Stimulated activated CD4-positive, alpha-beta T cell treated with anti-CD3 and anti-CD28 coated beads, Interleukin-15, amount 100 ng/mL, for 1 hour (primary cell): ENCODE results near the gene SAMD4B.

ENCODE experiments used
- DNase-seq, 2 donors: peaks; one replicate each; pipeline ENCODE4 v3.0.0-alpha.2; 2020; ENCODE audit warnings: low read depth in 1 of 2, low spot score in 1 of 2

SAMD4B gene

DNA sequence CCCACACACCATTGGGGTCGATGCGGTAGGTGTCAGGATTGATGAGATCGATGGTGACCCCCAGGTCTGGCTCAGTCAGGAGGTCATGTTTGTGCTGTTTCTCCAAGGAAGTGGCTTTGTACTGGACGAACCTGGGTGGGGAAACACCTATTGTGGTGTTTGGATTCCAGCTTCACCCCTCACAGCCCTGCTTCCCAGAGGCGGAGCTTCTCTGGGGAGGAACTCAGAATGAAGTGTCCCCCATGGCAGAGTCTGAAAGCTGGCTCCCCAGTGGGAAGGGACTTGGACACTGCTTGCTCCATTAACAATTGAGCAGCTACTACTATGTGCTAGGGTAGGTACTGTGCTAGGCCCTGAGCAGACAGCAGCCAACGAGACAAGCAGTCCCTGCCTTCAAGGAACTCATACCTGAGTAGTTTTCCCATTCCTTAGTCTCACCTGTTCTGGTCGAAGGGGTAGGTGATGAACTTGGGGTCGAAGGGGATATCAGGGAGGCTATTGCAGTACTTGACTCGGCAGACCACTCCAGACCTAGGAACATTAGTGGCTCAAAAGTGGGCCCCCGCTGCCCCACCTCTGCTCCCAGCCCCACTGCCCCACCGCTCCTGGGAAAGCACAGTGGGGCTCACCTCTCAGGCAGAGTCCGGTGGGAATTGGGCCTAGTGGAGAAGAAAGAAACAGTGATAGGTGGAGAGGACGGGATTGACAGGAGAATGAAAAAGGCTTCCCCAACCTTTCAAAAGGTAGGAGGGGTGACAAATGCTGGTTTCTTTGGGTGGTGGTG lies 47.6 kb downstream of the SAMD4B start:
- DNase-seq, result no peak

DNA sequence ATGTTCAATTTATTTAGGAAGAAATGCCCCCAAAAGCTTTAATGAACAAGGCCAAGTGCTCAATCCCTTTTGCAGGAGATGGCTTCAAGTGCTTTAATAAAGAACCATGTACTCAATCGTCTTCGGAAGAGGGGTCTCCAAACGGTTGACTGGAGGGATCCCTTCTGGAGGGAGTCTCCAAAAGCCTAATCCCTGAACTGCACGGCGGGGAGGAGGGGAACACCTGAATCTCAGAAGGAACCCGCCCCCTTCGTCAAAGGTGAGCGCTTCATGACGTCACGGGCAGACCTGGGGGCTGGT lies 48.2 kb downstream of the SAMD4B start:
- DNase-seq, result no peak

DNA sequence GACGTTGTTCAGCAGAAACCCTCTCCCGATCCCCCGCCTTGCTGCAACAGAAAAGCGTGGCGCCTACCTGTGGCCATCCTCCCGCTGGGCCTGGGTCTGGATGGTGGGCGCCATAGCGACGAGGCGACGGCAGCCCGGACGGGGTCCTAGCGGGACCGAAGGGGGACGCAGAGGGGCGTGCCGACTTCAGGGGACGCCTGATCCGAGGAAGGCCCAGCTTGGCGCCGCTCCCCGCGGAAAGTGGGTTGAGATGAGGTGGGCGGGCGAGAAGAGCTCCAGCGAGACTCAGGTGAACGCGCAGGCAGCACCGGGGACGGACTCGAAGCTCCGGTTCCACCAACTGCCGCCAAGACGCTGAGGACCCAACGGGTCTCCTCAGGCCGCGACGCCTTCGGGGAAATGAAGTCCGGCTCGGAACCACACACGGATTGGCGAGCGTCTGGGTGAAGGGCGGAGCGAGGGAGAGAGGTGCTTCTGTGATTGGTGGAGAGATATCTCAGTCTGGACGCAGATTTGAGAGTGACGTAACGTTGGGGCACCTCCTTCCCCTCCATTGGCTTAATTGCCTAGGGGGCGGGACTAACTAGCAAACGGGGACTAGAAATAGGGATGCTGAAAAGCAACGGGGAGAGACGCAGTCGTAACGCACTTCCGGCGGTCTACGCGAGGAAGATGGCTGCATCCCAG lies 48.7 kb downstream of the SAMD4B start, which contains the start of the genes MED29 and PAF1:
Gene MED29, plus strand, starts transcription at position 628 of the 687 bp plus-strand sequence. Its CDS starts 45 bp downstream, at position 673.
Gene PAF1, minus strand, starts transcription at position 356 of the 687 bp plus-strand sequence. Its CDS starts 242 bp downstream, at position 114.
- peak; percentile 85 to 92 for DNase-seq

DNA sequence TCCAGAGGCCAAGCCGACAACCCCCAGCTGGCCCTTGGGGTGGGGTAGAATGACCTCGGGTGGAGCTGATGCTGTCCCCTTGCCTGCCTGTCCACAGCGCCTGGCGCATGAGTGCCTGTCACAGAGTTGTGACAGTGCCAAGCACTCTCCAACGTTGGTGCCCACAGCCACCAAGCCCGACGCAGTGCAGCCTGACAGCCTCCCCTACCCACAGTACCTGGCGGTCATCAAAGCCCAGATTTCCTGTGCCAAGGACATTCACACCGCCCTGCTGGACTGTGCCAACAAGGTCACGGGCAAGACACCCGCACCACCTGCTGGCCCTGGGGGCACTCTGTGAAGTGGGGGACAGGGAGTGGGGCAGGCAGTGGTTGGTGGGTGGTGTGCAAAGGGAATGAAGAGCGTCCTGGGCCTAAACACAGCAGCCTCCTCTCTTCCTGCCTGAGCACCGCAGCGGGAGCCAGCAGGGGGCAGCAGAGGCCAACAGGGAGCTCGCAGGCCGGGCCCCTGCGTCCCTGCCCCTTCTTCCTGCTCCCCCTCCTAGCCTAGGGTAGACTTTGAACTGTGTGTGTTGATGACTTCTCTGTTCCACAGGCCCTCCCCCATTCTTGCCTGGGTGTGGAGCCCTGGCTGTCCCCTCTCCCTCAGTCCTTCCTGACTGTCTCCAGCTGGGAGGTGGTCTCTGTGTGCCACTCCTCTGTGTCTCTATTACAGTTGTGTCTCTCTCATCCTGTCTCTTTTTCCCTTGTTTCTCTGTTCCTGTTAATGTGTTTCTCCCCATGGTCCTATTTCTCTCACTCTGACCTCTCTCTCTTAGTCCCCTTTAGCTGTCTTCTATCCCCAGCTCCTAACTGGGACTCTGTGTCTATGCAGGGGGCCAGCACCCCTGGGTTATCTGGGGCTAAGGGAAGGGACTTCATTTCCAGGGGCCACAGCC lies 55.4 kb downstream of the SAMD4B start:
- DNase-seq, result peak; percentile 87 to 94

DNA sequence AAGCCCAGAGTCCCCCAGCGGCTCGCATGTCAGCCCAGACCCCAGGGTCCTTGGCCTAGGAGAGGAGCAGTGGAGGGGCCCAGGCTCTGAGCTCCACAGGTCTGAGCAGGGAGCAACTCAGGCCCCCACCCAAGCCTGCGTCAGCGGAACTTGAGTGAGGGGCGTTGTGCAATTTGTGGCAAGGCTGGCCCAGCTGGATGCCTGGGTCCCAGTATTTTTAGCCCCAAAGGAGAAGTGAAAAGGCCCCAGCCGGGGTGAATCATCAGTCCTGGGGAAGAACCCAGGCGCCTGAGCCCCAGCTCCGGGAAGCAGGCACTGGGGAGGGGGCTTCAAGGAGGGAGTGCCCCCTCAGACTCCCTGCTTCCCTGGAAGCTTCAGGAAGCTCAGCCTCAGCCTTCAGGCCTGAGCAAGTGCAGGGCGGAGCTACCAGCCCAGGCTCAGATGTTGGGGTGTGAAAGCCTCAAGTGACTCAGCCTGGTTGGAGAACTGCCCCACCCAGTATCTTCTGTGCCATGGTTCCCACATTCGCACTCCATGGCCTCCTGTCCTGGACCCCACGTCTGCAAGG lies 56.2 kb downstream of the SAMD4B start:
- no peak for DNase-seq

DNA sequence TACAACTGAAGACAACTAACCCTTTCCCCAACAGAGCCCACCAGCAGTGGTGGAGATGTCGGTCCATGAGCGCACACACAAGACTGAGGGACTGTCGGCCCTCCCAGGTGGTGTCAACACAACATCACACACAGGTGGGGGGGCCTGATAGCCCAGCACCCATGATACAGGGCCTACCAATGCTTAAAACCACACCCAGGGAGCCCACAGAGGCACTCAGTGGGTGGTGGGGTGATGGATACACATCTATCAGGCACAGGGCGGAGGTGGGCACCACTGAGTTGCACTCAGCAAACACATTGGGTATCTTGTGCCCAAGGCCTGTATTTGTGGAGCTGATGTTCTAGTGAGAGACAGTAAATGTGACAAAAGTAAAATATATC lies 57.4 kb downstream of the SAMD4B start:
- no peak for DNase-seq

DNA sequence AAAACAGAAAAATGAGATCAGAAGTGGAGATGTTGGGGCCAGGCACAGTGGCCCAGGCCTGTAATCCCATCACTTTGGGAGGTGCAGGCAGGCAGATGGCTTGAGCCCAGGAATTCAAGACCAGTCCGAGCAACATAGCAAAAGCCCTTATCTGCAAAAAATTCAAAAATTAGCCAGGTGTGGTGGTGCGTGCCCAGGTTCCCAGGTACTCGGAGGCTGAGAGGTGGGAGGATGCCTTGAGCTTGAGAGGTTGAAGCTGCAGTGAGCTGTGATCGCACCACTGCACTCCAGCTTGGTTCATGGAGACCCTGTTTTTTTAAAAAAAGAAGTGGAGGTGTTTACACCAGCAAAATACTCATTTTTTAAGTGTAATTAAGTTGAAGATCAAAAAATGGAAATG lies 57.8 kb downstream of the SAMD4B start:
- no peak for DNase-seq

DNA sequence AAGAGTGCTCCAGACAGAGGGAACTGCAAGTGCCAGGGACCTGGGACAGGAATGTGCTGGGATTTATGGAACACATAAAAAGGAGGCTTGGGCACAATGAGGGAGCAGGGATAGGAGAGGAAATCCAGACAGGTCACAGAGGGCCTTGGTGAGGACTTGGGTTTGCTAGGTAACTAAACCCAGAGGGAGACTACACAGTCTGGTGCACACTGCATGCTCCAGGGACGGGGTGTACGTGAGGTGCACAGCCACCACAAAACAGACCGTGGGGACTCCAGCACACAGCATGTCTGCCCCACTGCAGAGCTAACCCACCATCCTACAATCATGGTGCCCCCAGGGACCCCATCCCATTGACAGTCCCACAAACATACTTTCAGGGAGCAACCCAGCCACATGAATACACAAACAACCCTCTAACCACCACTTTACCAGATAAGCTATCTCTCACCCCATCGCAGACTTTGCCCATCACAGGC lies 58.9 kb downstream of the SAMD4B start:
- DNase-seq, result no peak

DNA sequence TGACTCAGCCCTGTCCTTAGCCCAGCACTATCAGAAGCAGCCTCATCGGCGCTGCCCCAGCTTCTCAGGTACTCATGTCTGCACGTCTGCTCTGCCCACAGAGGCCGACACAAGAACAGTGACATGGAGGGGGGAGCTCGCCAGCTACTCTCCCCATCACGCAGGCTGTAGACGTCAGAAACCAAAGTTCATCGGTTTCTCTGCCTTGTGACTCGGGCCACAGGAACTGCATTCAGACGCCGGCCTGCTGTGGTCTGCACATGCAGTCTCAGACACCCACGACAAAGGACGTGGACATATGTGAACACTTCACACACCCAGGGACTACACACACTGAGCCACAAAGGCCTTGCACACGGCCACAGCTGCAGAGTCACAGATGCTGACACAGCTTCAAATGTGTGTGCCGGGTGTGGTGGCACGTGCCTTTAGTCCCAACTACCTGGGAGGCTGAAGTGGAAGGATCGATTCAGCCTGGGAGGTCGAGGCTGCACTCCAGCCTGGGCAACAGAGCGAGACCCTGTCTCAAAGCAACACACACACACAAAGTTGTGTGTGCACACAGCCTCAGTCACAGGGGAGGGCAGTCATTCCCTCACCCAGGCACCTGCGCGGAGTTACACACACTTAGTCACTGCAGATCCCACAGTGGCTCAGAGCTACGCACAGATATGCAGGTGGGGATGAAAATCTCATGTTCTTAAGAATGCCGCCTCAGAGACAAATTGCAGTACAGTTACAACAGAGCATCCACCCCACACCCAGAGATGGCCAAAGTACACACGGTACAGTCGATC lies 59.5 kb downstream of the SAMD4B start:
- peak; percentile 61 to 75 for DNase-seq

DNA sequence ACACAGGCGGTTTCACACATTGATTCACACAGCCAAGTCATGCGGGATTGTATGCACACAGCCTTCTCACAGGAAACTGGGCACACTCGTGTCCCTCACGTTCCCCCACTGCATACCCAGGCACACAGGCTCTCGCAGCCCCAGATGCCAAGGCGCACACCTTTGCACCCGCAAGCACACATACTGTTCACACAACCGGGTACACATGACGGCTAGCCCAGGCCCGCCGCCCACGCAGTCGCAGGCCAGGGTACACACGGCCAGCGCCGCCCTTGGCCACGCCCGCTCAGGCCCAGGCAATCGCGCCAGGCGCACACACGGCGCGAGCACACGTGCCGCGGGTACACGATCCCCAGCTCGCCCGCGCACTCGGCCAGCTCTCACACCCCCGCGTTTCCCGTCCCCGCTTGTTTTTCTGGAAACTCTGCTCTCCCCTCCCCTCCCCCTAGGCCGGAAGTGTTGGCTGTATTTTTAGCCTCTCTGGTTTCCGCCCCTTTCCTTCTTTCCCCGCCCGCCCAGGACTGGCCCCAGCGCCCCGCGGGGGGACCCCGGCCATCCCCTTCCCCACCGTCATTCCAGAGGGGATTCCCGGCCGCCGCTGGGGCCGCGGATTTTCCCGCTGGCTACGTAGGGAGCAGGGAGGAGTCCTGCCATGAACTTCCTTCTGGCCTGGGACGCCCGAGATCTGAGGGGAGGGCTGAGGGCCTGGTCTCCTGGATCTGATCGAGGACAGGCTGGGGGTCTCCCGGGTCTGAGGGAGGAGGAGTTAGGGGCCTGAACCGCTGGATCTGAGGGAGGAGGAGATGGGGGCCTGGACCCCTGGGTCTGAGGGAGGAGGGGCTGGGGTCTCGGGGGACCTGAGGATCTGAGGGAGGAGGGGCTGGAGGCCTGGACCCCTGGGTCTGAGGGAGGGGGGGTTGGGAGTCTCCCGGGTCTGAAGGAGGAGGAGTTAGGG lies 60.4 kb downstream of the SAMD4B start:
- DNase-seq, result peak; percentile 73 to 78

DNA sequence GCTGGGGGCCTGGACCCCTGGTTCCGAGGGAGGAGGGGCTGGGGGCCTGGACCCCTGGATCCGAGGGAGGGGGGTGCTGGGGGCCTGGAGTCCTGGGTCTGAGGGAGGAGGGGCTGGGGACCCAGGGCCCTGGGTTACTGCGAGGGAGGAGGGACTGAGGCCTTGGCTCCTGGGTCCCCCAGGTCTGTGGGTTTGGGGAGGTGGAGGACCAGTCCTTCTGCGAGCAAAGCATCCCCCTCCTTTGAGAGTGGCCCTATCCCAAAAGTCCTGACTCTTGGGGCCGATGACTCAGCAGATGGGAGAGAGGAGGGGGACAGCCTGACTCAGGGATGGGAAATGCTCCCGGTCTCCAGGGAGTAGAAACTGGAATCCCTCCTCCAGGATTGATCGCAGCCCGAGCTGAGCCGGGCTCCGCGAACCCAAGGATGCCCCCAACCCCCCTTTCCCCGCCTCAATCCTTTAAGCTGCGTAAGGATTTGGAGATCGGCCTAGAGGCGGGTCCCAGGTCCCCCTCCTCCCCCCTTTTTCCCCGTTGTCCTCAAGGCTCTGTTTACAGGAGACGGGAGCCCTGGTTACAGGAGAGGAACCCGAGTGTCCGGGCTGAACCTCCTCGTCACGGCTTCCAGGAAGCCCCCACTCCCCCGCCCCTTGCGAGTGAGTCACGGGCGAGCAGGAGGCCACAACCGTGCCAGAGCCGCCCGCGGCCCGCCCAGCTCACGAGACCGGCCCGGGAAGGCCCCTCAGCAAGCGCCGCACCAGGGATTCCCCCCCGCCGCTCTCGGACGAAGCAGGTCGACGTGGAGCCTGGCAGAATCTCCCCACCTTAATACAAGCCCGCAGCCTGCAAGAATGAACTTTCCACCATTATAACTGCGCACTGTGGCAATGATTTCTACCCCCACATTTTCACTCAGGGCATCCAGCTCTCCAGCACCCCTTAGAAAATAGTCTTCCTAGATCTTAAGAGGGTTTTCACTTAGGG lies 61.4 kb downstream of the SAMD4B start:
- peak; percentile 93 to 97 for DNase-seq

DNA sequence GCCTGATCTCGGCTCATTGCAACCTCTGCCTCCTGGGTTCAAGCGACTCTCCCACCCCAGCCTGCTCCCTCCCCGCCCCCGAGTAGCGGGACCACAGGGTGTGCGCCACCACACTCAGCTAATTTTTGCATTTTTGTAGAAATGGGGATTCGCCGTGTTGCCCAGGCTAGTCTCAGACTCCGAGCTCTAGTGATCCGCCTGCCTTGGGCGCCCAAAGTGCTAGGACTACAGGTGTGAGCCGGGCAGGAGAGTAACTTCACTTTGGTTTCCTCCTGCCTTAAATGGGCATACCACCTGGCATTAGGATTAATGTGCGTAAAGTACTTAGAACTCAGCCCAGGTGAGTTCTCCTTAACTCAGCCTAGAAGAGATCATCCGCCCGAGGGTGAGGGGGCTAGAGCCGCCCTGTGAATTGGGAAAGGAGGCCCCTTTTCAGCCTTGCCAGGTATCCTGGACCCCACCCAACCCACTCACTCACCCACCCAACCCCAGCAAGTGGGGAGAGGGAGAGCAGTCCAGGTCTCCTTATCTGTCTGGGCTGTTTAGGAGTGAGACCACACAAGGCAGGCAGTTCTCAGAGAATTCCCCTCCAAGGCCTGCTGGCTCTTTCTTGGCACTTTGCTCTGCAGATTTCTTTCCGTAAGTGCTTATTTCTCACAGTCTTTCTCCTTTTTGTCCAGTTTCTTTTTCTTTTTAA lies 63.2 kb downstream of the SAMD4B start:
- no peak for DNase-seq

DNA sequence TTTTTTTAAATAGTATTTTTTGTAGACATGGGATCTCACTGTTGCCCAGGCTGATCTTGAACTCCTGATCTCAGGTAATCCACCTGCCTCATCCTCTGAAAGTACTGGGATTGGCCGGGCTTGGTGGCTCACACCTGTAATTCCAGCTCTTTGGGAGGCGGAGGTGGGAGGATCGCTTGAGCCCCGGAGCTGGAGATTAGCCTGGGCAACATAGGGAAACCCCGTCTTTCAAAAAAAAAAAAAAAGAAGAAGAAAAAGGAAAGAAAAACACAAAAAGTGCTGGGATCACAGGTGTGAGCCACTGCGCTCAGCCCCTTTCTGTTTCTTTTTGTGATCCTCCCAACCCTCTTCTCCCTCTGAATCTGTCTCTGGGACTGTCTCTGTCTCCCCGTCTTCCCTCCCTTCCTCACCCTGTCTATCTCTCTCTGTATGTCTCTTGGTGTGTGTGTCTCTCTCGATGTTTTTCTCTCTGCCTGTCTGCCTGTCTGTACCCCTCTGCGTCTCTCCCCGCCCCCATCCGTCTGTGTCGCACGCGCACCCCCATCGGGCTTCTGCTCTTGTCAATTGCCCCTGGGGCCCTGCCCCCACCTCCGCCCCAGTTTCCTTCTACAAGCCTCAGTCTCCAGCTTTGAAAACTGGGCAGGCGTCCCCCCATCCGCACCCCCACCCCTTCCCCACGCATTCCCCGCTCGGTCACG lies 63.9 kb downstream of the SAMD4B start:
- DNase-seq, result peak; percentile 77 to 88

DNA sequence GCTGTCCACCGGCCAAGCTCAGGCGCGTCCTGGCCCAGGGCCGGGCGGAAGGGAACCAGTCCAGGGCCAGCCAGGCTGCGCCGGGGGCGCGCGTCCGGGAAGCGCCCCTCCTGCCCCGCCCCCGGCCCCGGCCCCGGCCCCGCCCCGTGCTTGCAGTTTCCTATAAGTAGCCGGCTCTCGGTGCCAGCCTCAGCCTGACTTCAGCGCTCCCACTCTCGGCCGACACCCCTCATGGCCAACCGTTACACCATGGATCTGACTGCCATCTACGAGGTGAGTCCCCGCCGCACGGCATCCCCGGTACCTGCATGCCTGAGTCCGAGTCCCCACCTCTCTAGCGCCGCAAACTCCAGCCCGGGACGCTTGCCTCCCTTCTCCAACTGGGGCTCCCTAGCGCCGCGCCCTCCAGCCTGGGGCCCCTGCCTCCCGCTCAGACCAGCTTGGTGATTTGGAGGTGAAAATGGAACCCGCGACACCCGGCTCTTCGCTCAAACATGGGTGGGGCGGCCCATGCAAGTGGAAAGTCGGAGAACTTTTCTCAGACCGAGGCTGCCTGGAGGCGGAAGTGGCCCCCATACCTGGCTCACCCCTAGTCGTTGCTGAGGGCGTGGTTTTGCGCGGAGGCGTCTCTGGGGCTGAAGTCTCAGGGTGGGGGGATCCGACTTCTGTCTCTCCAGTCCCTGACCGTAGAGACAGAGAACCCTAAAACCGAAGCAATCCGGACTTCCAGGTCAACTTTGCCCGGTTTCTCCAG lies 64.6 kb downstream of the SAMD4B start, which contains the start of gene ZFP36:
Gene ZFP36, plus strand, starts transcription at position 192 of the 754 bp plus-strand sequence. Its CDS starts 58 bp downstream, at position 250.
- peak; percentile 82 to 88 for DNase-seq

DNA sequence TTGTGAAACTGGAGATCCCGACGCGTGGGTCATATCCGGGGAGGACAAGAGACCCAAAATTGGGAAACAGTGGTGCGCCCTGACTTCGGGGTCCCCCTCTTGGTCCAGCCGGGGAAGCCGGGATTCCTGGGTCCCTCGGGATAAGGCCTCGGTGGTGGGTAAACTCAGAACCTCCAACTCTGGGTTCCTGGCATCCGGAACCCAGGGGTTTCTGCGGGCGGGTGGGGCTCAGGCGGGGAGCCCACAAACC lies 65.1 kb downstream of the SAMD4B start:
- DNase-seq, result no peak
